Activated T-cell treated with anti-CD3 and anti-CD28 coated beads, Interleukin-2, amount 50 U/mL, for 24 hours (primary cell): ENCODE results near the gene NPAS1.
A peak's percentile ranks its signal among the peaks of the same experiment; 100 is the strongest.
"Not testable (repeated sequence)": the region's sequence is repeated elsewhere in the genome, so short reads cannot be mapped to it uniquely, and the experiment has no call there.

Experiments used
- DNase-seq: peaks from one replicate; pipeline ENCODE4 v3.0.0-alpha.2; 2020
- H3K27ac Mint-ChIP-seq: 2 replicates; pipeline ENCODE4 v1.8.0; 2020; ENCODE audit warnings: mild to moderate bottlenecking, mixed read lengths
- H3K27me3 Mint-ChIP-seq: 2 replicates; pipeline ENCODE4 v1.8.0; 2020; ENCODE audit warnings: mixed read lengths
- H3K36me3 Mint-ChIP-seq: 2 replicates; pipeline ENCODE4 v1.8.0; 2020; ENCODE audit warnings: low read depth, mixed read lengths
- H3K4me1 Mint-ChIP-seq: 2 replicates; pipeline ENCODE4 v1.8.0; 2020; ENCODE audit warnings: low read depth, mixed read lengths
- H3K4me3 Mint-ChIP-seq: 2 replicates; pipeline ENCODE4 v1.8.0; 2020; ENCODE audit warnings: mild to moderate bottlenecking, moderate library complexity, mixed read lengths
- H3K9me3 Mint-ChIP-seq: 2 replicates; pipeline ENCODE4 v1.8.0; 2020; ENCODE audit warnings: mixed read lengths

Gene NPAS1

GRCh38 chr19:47068876-47069406 is 49.3 kb downstream of the NPAS1 start:
- H3K27ac Mint-ChIP-seq, result no peak overlapping the region
- DNase-seq, result no peak
- H3K36me3 Mint-ChIP-seq, result peaks cover 89% of the 10 kb centered on the region
- H3K9me3 Mint-ChIP-seq, result no peaks in the 10 kb centered on the region
- no peaks in the 10 kb centered on the region for H3K4me1 Mint-ChIP-seq
- H3K27me3 Mint-ChIP-seq, result no peaks in the 10 kb centered on the region
- H3K4me3 Mint-ChIP-seq, result no peak overlapping the region

GRCh38 chr19:47069795-47070194 is 50.2 kb downstream of the NPAS1 start:
- Mint-ChIP-seq H3K4me1 (no peaks in the 10 kb centered on the region), H3K36me3 (peaks cover 89% of the 10 kb centered on the region), H3K27me3 (no peaks in the 10 kb centered on the region), H3K9me3 (no peaks in the 10 kb centered on the region), H3K27ac (peak overlapping the region; percentile 20), H3K4me3 (no peak overlapping the region)
- no peak for DNase-seq

- Mint-ChIP-seq H3K36me3 (peaks cover 89% of the 10 kb centered on the region), H3K4me1 (peaks cover 3% of the 10 kb centered on the region), H3K27ac (no peak overlapping the region), H3K9me3 (no peaks in the 10 kb centered on the region), H3K4me3 (no peak overlapping the region), H3K27me3 (no peaks in the 10 kb centered on the region)
- no peak for DNase-seq
These were observed 51.1 kb downstream of the NPAS1 start for GRCh38 chr19:47070756-47071155.

- no peak for DNase-seq
- H3K36me3 Mint-ChIP-seq, result peaks cover 92% of the 10 kb centered on the region
- H3K4me3 Mint-ChIP-seq, result no peak overlapping the region
- H3K4me1 Mint-ChIP-seq, result peaks cover 3% of the 10 kb centered on the region
- no peaks in the 10 kb centered on the region for H3K9me3 Mint-ChIP-seq
- H3K27ac Mint-ChIP-seq, result peak overlapping the region; percentile 1
- no peaks in the 10 kb centered on the region for H3K27me3 Mint-ChIP-seq
These were observed 52.1 kb downstream of the NPAS1 start for GRCh38 chr19:47071731-47072130.

GRCh38 chr19:47072323-47072722 is 52.7 kb downstream of the NPAS1 start:
- Mint-ChIP-seq H3K27me3 (no peaks in the 10 kb centered on the region), H3K9me3 (no peaks in the 10 kb centered on the region), H3K36me3 (peaks cover 96% of the 10 kb centered on the region), H3K27ac (no peak overlapping the region), H3K4me3 (no peak overlapping the region), H3K4me1 (peaks cover 3% of the 10 kb centered on the region)
- no peak for DNase-seq

- no peak for DNase-seq
- no peaks in the 10 kb centered on the region for H3K27me3 Mint-ChIP-seq
- peaks cover 96% of the 10 kb centered on the region for H3K36me3 Mint-ChIP-seq
- H3K4me3 Mint-ChIP-seq, result no peak overlapping the region
- H3K4me1 Mint-ChIP-seq, result peaks cover 3% of the 10 kb centered on the region
- H3K27ac Mint-ChIP-seq, result no peak overlapping the region
- no peaks in the 10 kb centered on the region for H3K9me3 Mint-ChIP-seq
These were observed 53.9 kb downstream of the NPAS1 start for GRCh38 chr19:47073574-47073973.

- Mint-ChIP-seq H3K36me3 (peaks cover 93% of the 10 kb centered on the region), H3K27ac (no peak overlapping the region), H3K4me1 (peaks cover 3% of the 10 kb centered on the region), H3K4me3 (no peak overlapping the region), H3K27me3 (no peaks in the 10 kb centered on the region), H3K9me3 (no peaks in the 10 kb centered on the region)
- no peak for DNase-seq
These were observed 55.0 kb downstream of the NPAS1 start for GRCh38 chr19:47074621-47075020.

- Mint-ChIP-seq H3K4me1 (peaks cover 3% of the 10 kb centered on the region), H3K9me3 (no peaks in the 10 kb centered on the region), H3K4me3 (no peak overlapping the region), H3K27ac (peak overlapping the region; percentile 19), H3K36me3 (peaks cover 92% of the 10 kb centered on the region), H3K27me3 (no peaks in the 10 kb centered on the region)
- no peak for DNase-seq
These were observed 55.7 kb downstream of the NPAS1 start for GRCh38 chr19:47075179-47075810.

- H3K36me3 Mint-ChIP-seq, result peaks cover 92% of the 10 kb centered on the region
- H3K9me3 Mint-ChIP-seq, result no peaks in the 10 kb centered on the region
- H3K4me3 Mint-ChIP-seq, result no peak overlapping the region
- DNase-seq, result no peak
- no peaks in the 10 kb centered on the region for H3K27me3 Mint-ChIP-seq
- H3K27ac Mint-ChIP-seq, result no peak overlapping the region
- peaks cover 3% of the 10 kb centered on the region for H3K4me1 Mint-ChIP-seq
These were observed 56.3 kb downstream of the NPAS1 start for GRCh38 chr19:47075941-47076340.

- not testable (repeated sequence) for H3K4me1 Mint-ChIP-seq, H3K4me3 Mint-ChIP-seq, H3K27ac Mint-ChIP-seq, H3K27me3 Mint-ChIP-seq, DNase-seq, H3K9me3 Mint-ChIP-seq
- peaks cover 93% of the 10 kb centered on the region for H3K36me3 Mint-ChIP-seq
These were observed 58.7 kb downstream of the NPAS1 start for GRCh38 chr19:47078351-47078750.

GRCh38 chr19:47081095-47081494 is 61.5 kb downstream of the NPAS1 start:
- Mint-ChIP-seq H3K4me1 (no peaks in the 10 kb centered on the region), H3K4me3 (no peak overlapping the region), H3K9me3 (no peaks in the 10 kb centered on the region), H3K36me3 (peaks cover 93% of the 10 kb centered on the region), H3K27me3 (no peaks in the 10 kb centered on the region), H3K27ac (no peak overlapping the region)
- no peak for DNase-seq

GRCh38 chr19:47082493-47082892 is 62.9 kb downstream of the NPAS1 start:
- H3K27ac Mint-ChIP-seq, result no peak overlapping the region
- no peaks in the 10 kb centered on the region for H3K4me1 Mint-ChIP-seq
- H3K4me3 Mint-ChIP-seq, result no peak overlapping the region
- no peak for DNase-seq
- no peaks in the 10 kb centered on the region for H3K27me3 Mint-ChIP-seq
- no peaks in the 10 kb centered on the region for H3K9me3 Mint-ChIP-seq
- peaks cover 93% of the 10 kb centered on the region for H3K36me3 Mint-ChIP-seq

- Mint-ChIP-seq H3K27me3 (no peaks in the 10 kb centered on the region), H3K36me3 (peaks cover 97% of the 10 kb centered on the region), H3K27ac (peak overlapping the region; percentile 57), H3K4me3 (no peak overlapping the region), H3K4me1 (no peaks in the 10 kb centered on the region), H3K9me3 (no peaks in the 10 kb centered on the region)
- DNase-seq, result no peak
These were observed 65.3 kb downstream of the NPAS1 start for GRCh38 chr19:47084879-47085439.

GRCh38 chr19:47086280-47086679 is 66.6 kb downstream of the NPAS1 start:
- Mint-ChIP-seq H3K36me3 (peaks cover 97% of the 10 kb centered on the region), H3K27ac (peak overlapping the region; percentile 68), H3K4me3 (no peak overlapping the region), H3K4me1 (peaks cover 3% of the 10 kb centered on the region), H3K27me3 (no peaks in the 10 kb centered on the region), H3K9me3 (no peaks in the 10 kb centered on the region)
- no peak for DNase-seq

- no peaks in the 10 kb centered on the region for H3K9me3 Mint-ChIP-seq
- H3K27ac Mint-ChIP-seq, result peak overlapping the region; percentile 26
- DNase-seq, result no peak
- H3K27me3 Mint-ChIP-seq, result no peaks in the 10 kb centered on the region
- peaks cover 93% of the 10 kb centered on the region for H3K36me3 Mint-ChIP-seq
- H3K4me3 Mint-ChIP-seq, result no peak overlapping the region
- peaks cover 26% of the 10 kb centered on the region for H3K4me1 Mint-ChIP-seq
These were observed 70.2 kb downstream of the NPAS1 start for GRCh38 chr19:47089767-47090350.
